ENCODE results near the gene AAGAB.

Gene AAGAB

DNA sequence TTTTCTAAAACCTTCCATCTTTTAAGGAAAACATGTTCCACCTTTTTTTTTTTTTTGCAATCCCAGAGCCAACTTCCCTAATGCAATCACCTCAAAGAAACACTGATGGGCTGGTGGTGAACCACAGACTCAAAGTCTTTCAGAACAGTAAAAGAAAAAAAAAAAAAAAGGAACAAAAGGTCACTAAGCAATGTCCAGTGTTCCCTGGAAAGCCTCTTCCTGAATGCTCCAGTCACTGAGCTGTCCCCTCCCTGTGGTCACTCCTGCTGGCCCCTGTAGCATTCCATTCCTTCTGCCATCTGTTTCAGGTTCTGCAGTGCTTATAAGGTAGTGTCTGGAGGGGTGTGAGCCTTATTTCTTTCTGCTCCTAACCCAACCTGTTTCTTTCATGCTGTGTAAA lies 53.3 kb downstream of the AAGAB start:
- no peak for TF ChIP-seq CTCF (IDR thresholded peaks at IDR 0.05; ENCODE audit: insufficient read depth, low read depth, low read length, missing control alignments)
- DNase-seq (ENCODE audit: low read depth), result no peak
- H3K4me3 ChIP-seq (ENCODE audit: low read depth, low read length), result no peak overlapping the region

DNA sequence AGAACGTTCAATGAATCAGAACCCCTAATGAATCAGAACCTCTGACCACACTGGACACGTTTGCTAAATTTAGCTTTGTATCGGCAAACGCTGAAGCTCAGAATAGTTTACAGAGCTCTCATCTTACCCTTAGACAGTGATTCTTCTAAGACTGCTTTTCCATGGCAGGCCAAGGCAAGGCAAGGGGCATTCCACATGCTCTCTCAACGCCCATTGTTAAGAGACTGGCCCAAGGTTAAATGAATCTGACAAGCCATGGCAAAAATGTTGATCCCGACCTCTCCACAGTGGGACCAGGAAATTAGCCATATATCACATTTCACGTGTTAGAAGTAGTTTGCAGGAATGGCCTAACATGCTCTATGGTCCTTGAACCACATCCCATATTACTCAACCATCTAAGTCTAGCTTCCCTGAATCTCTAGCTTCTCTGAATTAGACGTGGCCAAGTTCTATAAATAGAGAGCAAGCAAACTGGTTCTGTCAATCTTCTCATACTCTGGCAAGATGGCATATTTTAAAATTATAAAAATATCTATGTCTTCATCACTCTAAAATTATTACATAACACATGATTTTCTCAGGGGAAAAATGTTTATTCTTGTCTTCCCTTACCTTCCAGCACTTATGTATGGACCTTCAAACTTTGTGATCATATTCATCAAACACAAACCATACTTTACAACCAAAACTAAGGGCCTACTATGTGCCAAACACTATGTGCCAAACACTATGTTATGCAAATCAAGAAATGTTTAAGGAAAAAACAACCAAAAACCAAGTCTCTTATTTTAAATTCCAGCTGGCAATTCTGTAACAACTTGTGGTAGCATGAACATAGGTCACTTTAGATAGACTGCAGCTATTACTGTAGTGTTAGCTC lies 54.3 kb downstream of the AAGAB start:
- TF ChIP-seq CTCF (IDR thresholded peaks at IDR 0.05; ENCODE audit: insufficient read depth, low read depth, low read length, missing control alignments), result no peak
- DNase-seq (ENCODE audit: low read depth), result no peak

GRCh38 chr15:67199391-67199790 lies 55.1 kb downstream of the AAGAB start:
- DNase-seq (ENCODE audit: low read depth), result no peak
- no peak for TF ChIP-seq CTCF (IDR thresholded peaks at IDR 0.05; ENCODE audit: insufficient read depth, low read depth, low read length, missing control alignments)
- H3K4me3 ChIP-seq (ENCODE audit: low read depth, low read length), result no peak overlapping the region

More for the DNA sequence above, 54.3 kb downstream of the AAGAB start:
- H3K4me3 ChIP-seq (ENCODE audit: low read depth, low read length), result no peak overlapping the region

- peak; percentile 29 for DNase-seq (ENCODE audit: low read depth)
- no peak for TF ChIP-seq CTCF (IDR thresholded peaks at IDR 0.05; ENCODE audit: insufficient read depth, low read depth, low read length, missing control alignments)
- H3K4me3 ChIP-seq (ENCODE audit: low read depth, low read length), result no peak overlapping the region
Observed at GRCh38 chr15:67198157-67198754, 56.2 kb downstream of the AAGAB start.

DNA sequence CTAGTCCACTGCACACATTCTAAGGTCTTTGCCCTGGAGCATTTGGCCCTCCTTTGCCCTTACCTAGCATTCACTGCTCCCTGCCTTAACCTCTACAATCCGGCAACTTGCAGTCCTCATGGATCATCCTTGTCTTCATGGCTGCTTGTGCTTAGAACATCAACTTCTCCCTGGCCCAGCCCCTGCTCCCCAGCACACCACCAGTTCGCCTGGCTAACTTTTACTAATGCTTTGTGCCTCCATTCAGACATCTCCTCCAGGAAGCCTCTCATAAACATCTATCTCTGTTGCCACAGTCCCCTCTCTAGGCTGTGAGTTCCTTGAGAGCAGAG lies 57.1 kb downstream of the AAGAB start:
- no peak overlapping the region for H3K4me3 ChIP-seq (ENCODE audit: low read depth, low read length)
- DNase-seq (ENCODE audit: low read depth), result no peak
- TF ChIP-seq CTCF (IDR thresholded peaks at IDR 0.05; ENCODE audit: insufficient read depth, low read depth, low read length, missing control alignments), result no peak

DNA sequence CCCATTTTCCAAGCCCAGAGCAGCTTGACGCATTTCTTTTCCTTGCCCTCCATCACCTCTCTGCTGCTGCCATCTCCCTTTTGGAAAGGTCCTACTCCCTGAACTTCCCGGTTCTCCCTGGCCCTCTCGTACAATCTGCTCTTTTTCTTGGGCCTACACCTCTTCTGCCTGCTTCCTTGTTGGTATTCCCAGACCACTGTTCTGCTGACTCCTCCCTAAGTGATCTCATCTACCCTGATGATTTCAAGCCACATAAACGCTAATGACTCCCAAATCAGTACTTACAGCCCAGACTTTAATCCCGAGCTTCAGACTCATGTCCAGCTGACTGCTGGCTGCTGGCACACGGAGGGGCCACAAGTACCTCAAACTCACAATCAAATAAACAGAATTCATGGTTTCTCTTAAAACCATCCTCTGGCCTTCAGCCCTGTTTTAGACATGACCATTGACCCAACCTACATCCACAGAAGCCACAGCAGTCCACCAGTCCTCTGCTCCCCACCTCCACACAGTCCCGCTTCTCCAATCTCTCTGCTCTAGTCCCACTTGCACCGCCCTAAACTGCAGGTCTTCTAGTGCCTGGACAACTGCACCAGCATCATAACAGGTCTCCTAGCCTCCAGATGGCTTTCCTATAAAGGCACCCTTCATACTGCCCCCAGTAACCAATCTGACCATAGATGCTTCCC lies 57.6 kb downstream of the AAGAB start:
- no peak overlapping the region for H3K4me3 ChIP-seq (ENCODE audit: low read depth, low read length)
- no peak for DNase-seq (ENCODE audit: low read depth)
- TF ChIP-seq CTCF (IDR thresholded peaks at IDR 0.05; ENCODE audit: insufficient read depth, low read depth, low read length, missing control alignments), result no peak

Measured in GM12865 (cell line).